ENCODE results near the gene FBH1.

DNA sequence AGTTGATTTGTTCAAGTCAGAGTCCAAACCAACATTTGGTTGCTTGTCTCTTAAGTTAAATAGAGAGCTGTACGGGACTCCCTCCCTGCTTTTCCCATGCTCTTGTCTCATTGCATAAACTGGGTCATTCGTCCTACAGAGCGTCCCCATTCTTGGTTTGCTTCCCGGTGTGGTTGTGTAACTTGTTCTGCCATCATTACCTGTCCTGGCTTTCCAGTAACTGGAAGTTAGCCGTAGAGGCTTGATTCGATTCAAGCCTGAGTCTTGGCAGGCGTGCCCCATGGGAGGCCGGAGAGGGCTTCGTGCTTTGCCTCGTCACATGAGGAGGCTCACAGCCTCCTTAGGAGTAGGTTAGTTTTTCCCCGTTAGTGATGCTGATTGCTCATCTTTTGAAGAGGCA, 40.2 kb downstream of the FBH1 start:
- TF ChIP-seq, protein P1, sequence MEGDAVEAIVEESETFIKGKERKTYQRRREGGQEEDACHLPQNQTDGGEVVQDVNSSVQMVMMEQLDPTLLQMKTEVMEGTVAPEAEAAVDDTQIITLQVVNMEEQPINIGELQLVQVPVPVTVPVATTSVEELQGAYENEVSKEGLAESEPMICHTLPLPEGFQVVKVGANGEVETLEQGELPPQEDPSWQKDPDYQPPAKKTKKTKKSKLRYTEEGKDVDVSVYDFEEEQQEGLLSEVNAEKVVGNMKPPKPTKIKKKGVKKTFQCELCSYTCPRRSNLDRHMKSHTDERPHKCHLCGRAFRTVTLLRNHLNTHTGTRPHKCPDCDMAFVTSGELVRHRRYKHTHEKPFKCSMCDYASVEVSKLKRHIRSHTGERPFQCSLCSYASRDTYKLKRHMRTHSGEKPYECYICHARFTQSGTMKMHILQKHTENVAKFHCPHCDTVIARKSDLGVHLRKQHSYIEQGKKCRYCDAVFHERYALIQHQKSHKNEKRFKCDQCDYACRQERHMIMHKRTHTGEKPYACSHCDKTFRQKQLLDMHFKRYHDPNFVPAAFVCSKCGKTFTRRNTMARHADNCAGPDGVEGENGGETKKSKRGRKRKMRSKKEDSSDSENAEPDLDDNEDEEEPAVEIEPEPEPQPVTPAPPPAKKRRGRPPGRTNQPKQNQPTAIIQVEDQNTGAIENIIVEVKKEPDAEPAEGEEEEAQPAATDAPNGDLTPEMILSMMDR (IDR thresholded peaks at IDR 0.05; ENCODE audit: low read depth, low read length, poor library complexity, severe bottlenecking) = no peak
- no peak for TF ChIP-seq EZH2phosphoT487 (IDR thresholded peaks at IDR 0.05; ENCODE audit: borderline replicate concordance, low read length)

Measured in DOHH2 (cell line).